ENCODE measurements around the gene TRPM3.

TRPM3 gene

GRCh38 chr9:70617033-70617828 is 504.2 kb downstream of the TRPM3 start:
- H3K4me1 ChIP-seq (ENCODE audit: control insufficient read depth, insufficient read depth, low read length) = no peaks in the 10 kb centered on the region
- no peak overlapping the region for H3K9ac ChIP-seq (ENCODE audit: low read depth, low read length)
- no peaks in the 10 kb centered on the region for H3K36me3 ChIP-seq (ENCODE audit: insufficient read depth, low read length)
- no peak overlapping the region for H3K4me3 ChIP-seq (ENCODE audit: low read length)
- H3K27me3 ChIP-seq (ENCODE audit: control insufficient read depth, insufficient read depth, low read length) = no peaks in the 10 kb centered on the region
- H3K9me3 ChIP-seq (replicated peaks; ENCODE audit: low read length) = no peaks in the 10 kb centered on the region
- no peak overlapping the region for H3K4me2 ChIP-seq (ENCODE audit: low read length)

GRCh38 chr9:70616228-70616990 is 505.0 kb downstream of the TRPM3 start:
- Histone ChIP-seq H3K9me3 (replicated peaks; ENCODE audit: low read length) (no peaks in the 10 kb centered on the region), H3K36me3 (ENCODE audit: insufficient read depth, low read length) (no peaks in the 10 kb centered on the region), H3K4me1 (ENCODE audit: control insufficient read depth, insufficient read depth, low read length) (no peaks in the 10 kb centered on the region), H3K9ac (ENCODE audit: low read depth, low read length) (no peak overlapping the region), H3K27me3 (ENCODE audit: control insufficient read depth, insufficient read depth, low read length) (no peaks in the 10 kb centered on the region), H3K4me2 (ENCODE audit: low read length) (no peak overlapping the region), H3K4me3 (ENCODE audit: low read length) (no peak overlapping the region)

GRCh38 chr9:70615464-70616138 is 505.8 kb downstream of the TRPM3 start:
- no peak overlapping the region for H3K9ac ChIP-seq (ENCODE audit: low read depth, low read length)
- no peaks in the 10 kb centered on the region for H3K4me1 ChIP-seq (ENCODE audit: control insufficient read depth, insufficient read depth, low read length)
- no peaks in the 10 kb centered on the region for H3K27me3 ChIP-seq (ENCODE audit: control insufficient read depth, insufficient read depth, low read length)
- H3K9me3 ChIP-seq (replicated peaks; ENCODE audit: low read length) = no peaks in the 10 kb centered on the region
- no peak overlapping the region for H3K4me2 ChIP-seq (ENCODE audit: low read length)
- no peaks in the 10 kb centered on the region for H3K36me3 ChIP-seq (ENCODE audit: insufficient read depth, low read length)
- H3K4me3 ChIP-seq (ENCODE audit: low read length) = no peak overlapping the region

- Histone ChIP-seq H3K36me3 (ENCODE audit: insufficient read depth, low read length) (no peaks in the 10 kb centered on the region), H3K9me3 (replicated peaks; ENCODE audit: low read length) (no peaks in the 10 kb centered on the region), H3K27me3 (ENCODE audit: control insufficient read depth, insufficient read depth, low read length) (no peaks in the 10 kb centered on the region), H3K9ac (ENCODE audit: low read depth, low read length) (no peak overlapping the region), H3K4me2 (ENCODE audit: low read length) (no peak overlapping the region), H3K4me1 (ENCODE audit: control insufficient read depth, insufficient read depth, low read length) (peaks cover 2% of the 10 kb centered on the region), H3K4me3 (ENCODE audit: low read length) (no peak overlapping the region)
These were observed 506.5 kb downstream of the TRPM3 start for GRCh38 chr9:70614786-70615463.

- H3K27me3 ChIP-seq (ENCODE audit: control insufficient read depth, insufficient read depth, low read length) = no peaks in the 10 kb centered on the region
- H3K4me2 ChIP-seq (ENCODE audit: low read length) = no peak overlapping the region
- H3K4me1 ChIP-seq (ENCODE audit: control insufficient read depth, insufficient read depth, low read length) = peaks cover 11% of the 10 kb centered on the region
- no peaks in the 10 kb centered on the region for H3K36me3 ChIP-seq (ENCODE audit: insufficient read depth, low read length)
- H3K4me3 ChIP-seq (ENCODE audit: low read length) = no peak overlapping the region
- H3K9me3 ChIP-seq (replicated peaks; ENCODE audit: low read length) = no peaks in the 10 kb centered on the region
- H3K9ac ChIP-seq (ENCODE audit: low read depth, low read length) = no peak overlapping the region
These were observed 508.2 kb downstream of the TRPM3 start for GRCh38 chr9:70613024-70613768.

GRCh38 chr9:70610287-70610644 is 511.2 kb downstream of the TRPM3 start:
- Histone ChIP-seq H3K4me1 (ENCODE audit: control insufficient read depth, insufficient read depth, low read length) (peaks cover 11% of the 10 kb centered on the region), H3K4me2 (ENCODE audit: low read length) (no peak overlapping the region), H3K27me3 (ENCODE audit: control insufficient read depth, insufficient read depth, low read length) (no peaks in the 10 kb centered on the region), H3K4me3 (ENCODE audit: low read length) (no peak overlapping the region), H3K9ac (ENCODE audit: low read depth, low read length) (no peak overlapping the region), H3K9me3 (replicated peaks; ENCODE audit: low read length) (no peaks in the 10 kb centered on the region), H3K36me3 (ENCODE audit: insufficient read depth, low read length) (no peaks in the 10 kb centered on the region)

- H3K36me3 ChIP-seq (ENCODE audit: insufficient read depth, low read length) = no peaks in the 10 kb centered on the region
- no peaks in the 10 kb centered on the region for H3K9me3 ChIP-seq (replicated peaks; ENCODE audit: low read length)
- H3K9ac ChIP-seq (ENCODE audit: low read depth, low read length) = no peak overlapping the region
- peak overlapping the region; percentile 22 for H3K4me2 ChIP-seq (ENCODE audit: low read length)
- no peak overlapping the region for H3K4me3 ChIP-seq (ENCODE audit: low read length)
- peaks cover 11% of the 10 kb centered on the region for H3K4me1 ChIP-seq (ENCODE audit: control insufficient read depth, insufficient read depth, low read length)
- no peaks in the 10 kb centered on the region for H3K27me3 ChIP-seq (ENCODE audit: control insufficient read depth, insufficient read depth, low read length)
These were observed 511.7 kb downstream of the TRPM3 start for GRCh38 chr9:70609542-70610286.

- no peak overlapping the region for H3K9ac ChIP-seq (ENCODE audit: low read depth, low read length)
- peaks cover 11% of the 10 kb centered on the region for H3K4me1 ChIP-seq (ENCODE audit: control insufficient read depth, insufficient read depth, low read length)
- H3K36me3 ChIP-seq (ENCODE audit: insufficient read depth, low read length) = no peaks in the 10 kb centered on the region
- no peak overlapping the region for H3K4me2 ChIP-seq (ENCODE audit: low read length)
- H3K27me3 ChIP-seq (ENCODE audit: control insufficient read depth, insufficient read depth, low read length) = no peaks in the 10 kb centered on the region
- H3K9me3 ChIP-seq (replicated peaks; ENCODE audit: low read length) = no peaks in the 10 kb centered on the region
- no peak overlapping the region for H3K4me3 ChIP-seq (ENCODE audit: low read length)
These were observed 512.4 kb downstream of the TRPM3 start for GRCh38 chr9:70609011-70609410.

- H3K4me2 ChIP-seq (ENCODE audit: low read length) = no peak overlapping the region
- no peaks in the 10 kb centered on the region for H3K27me3 ChIP-seq (ENCODE audit: control insufficient read depth, insufficient read depth, low read length)
- H3K4me1 ChIP-seq (ENCODE audit: control insufficient read depth, insufficient read depth, low read length) = peaks cover 11% of the 10 kb centered on the region
- no peak overlapping the region for H3K9ac ChIP-seq (ENCODE audit: low read depth, low read length)
- no peak overlapping the region for H3K4me3 ChIP-seq (ENCODE audit: low read length)
- H3K9me3 ChIP-seq (replicated peaks; ENCODE audit: low read length) = no peaks in the 10 kb centered on the region
- no peaks in the 10 kb centered on the region for H3K36me3 ChIP-seq (ENCODE audit: insufficient read depth, low read length)
These were observed 513.5 kb downstream of the TRPM3 start for GRCh38 chr9:70607926-70608325.

GRCh38 chr9:70607329-70607728 is 514.1 kb downstream of the TRPM3 start:
- no peak overlapping the region for H3K9ac ChIP-seq (ENCODE audit: low read depth, low read length)
- peaks cover 12% of the 10 kb centered on the region for H3K4me1 ChIP-seq (ENCODE audit: control insufficient read depth, insufficient read depth, low read length)
- H3K4me2 ChIP-seq (ENCODE audit: low read length) = no peak overlapping the region
- no peaks in the 10 kb centered on the region for H3K36me3 ChIP-seq (ENCODE audit: insufficient read depth, low read length)
- H3K9me3 ChIP-seq (replicated peaks; ENCODE audit: low read length) = no peaks in the 10 kb centered on the region
- no peaks in the 10 kb centered on the region for H3K27me3 ChIP-seq (ENCODE audit: control insufficient read depth, insufficient read depth, low read length)
- no peak overlapping the region for H3K4me3 ChIP-seq (ENCODE audit: low read length)

Measured in skeletal muscle satellite cell (primary cell).